Measurements from ENCODE around the gene CYP2R1.

GRCh38 chr11:14881576-14882193, 10.3 kb downstream of the CYP2R1 start:
- TF ChIP-seq, protein P1, sequence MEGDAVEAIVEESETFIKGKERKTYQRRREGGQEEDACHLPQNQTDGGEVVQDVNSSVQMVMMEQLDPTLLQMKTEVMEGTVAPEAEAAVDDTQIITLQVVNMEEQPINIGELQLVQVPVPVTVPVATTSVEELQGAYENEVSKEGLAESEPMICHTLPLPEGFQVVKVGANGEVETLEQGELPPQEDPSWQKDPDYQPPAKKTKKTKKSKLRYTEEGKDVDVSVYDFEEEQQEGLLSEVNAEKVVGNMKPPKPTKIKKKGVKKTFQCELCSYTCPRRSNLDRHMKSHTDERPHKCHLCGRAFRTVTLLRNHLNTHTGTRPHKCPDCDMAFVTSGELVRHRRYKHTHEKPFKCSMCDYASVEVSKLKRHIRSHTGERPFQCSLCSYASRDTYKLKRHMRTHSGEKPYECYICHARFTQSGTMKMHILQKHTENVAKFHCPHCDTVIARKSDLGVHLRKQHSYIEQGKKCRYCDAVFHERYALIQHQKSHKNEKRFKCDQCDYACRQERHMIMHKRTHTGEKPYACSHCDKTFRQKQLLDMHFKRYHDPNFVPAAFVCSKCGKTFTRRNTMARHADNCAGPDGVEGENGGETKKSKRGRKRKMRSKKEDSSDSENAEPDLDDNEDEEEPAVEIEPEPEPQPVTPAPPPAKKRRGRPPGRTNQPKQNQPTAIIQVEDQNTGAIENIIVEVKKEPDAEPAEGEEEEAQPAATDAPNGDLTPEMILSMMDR (conservative IDR thresholded peaks at IDR 0.05; ENCODE audit: low read depth in 2 of 2) = no peak
- TF ChIP-seq, protein P2, sequence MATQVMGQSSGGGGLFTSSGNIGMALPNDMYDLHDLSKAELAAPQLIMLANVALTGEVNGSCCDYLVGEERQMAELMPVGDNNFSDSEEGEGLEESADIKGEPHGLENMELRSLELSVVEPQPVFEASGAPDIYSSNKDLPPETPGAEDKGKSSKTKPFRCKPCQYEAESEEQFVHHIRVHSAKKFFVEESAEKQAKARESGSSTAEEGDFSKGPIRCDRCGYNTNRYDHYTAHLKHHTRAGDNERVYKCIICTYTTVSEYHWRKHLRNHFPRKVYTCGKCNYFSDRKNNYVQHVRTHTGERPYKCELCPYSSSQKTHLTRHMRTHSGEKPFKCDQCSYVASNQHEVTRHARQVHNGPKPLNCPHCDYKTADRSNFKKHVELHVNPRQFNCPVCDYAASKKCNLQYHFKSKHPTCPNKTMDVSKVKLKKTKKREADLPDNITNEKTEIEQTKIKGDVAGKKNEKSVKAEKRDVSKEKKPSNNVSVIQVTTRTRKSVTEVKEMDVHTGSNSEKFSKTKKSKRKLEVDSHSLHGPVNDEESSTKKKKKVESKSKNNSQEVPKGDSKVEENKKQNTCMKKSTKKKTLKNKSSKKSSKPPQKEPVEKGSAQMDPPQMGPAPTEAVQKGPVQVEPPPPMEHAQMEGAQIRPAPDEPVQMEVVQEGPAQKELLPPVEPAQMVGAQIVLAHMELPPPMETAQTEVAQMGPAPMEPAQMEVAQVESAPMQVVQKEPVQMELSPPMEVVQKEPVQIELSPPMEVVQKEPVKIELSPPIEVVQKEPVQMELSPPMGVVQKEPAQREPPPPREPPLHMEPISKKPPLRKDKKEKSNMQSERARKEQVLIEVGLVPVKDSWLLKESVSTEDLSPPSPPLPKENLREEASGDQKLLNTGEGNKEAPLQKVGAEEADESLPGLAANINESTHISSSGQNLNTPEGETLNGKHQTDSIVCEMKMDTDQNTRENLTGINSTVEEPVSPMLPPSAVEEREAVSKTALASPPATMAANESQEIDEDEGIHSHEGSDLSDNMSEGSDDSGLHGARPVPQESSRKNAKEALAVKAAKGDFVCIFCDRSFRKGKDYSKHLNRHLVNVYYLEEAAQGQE (IDR thresholded peaks at IDR 0.05; ENCODE audit: unreplicated experiment) = no peak
- no peak for TF ChIP-seq EZH2 (IDR thresholded peaks at IDR 0.05; ENCODE audit: low read depth, unreplicated experiment)
- TF ChIP-seq POLR2AphosphoS5 (IDR thresholded peaks at IDR 0.05; ENCODE audit: low read depth) = no peak
- TF ChIP-seq STAT1 (IDR thresholded peaks at IDR 0.05; ENCODE audit: unreplicated experiment) = no peak
